ENCODE results near the gene ACAP3. TPM values are rescaled to one million over a fixed set of nuclear protein-coding genes. Genes with fewer than 3 reads are reported as not detected.

Gene ACAP3
- total and polyA plus RNA-seq, 10 donors, result 12.6 to 89.7 (median 41.5) TPM

- intact Hi-C loops (cut with DNase I; ENCODE audit: low total_unique reads), result no loop called here
- Histone ChIP-seq H3K36me3 (peaks cover 0 to 100% (median 77%) of the 10 kb centered on the region in 6 donors), H3K27ac (no peak overlapping the region), H3K4me1 (peaks cover 0 to 74% (median 36%) of the 10 kb centered on the region in 6 donors), H3K9me3 (no peaks in the 10 kb centered on the region), H3K27me3 (replicated peaks in 1 of 7) (no peaks in the 10 kb centered on the region), H3K4me3 (no peak overlapping the region)
- 82 to 95% (median 87%) methylated on average over 5 to 8 of the region's 8 CpGs for WGBS, 5 donors
- TF ChIP-seq POLR2AphosphoS5 (IDR thresholded peaks at IDR 0.05) (no peak), POLR2A (IDR thresholded peaks at IDR 0.05) (no peak)
- TF ChIP-seq, protein P1, sequence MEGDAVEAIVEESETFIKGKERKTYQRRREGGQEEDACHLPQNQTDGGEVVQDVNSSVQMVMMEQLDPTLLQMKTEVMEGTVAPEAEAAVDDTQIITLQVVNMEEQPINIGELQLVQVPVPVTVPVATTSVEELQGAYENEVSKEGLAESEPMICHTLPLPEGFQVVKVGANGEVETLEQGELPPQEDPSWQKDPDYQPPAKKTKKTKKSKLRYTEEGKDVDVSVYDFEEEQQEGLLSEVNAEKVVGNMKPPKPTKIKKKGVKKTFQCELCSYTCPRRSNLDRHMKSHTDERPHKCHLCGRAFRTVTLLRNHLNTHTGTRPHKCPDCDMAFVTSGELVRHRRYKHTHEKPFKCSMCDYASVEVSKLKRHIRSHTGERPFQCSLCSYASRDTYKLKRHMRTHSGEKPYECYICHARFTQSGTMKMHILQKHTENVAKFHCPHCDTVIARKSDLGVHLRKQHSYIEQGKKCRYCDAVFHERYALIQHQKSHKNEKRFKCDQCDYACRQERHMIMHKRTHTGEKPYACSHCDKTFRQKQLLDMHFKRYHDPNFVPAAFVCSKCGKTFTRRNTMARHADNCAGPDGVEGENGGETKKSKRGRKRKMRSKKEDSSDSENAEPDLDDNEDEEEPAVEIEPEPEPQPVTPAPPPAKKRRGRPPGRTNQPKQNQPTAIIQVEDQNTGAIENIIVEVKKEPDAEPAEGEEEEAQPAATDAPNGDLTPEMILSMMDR (IDR thresholded peaks at IDR 0.05 in 8 of 11, conservative IDR thresholded peaks at IDR 0.05 in 3 of 11), result no peak
- no peak for DNase-seq
Observed at GRCh38 chr1:1262758-1263157, 45.0 kb downstream of the ACAP3 start.

DNA sequence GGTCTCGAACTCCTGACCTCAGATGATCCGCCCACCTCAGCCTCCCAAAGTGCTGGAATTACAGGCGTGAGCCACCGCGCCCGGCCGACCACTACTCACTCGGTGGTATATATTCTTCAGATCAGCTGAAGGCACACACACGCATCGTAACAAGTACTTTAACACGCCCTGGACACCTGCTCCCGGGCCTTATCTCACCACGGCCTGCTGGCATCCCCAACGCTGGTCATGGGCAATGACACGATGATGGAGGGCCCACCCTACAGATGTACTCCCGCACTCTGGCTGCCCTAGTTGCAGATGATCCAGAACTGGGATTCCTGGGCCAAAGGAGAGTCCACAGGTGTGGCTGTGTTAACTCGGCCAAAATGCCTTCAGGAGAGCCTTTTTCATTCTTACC lies 45.7 kb downstream of the ACAP3 start:
- H3K27me3 ChIP-seq (replicated peaks in 1 of 7), result no peaks in the 10 kb centered on the region
- H3K36me3 ChIP-seq, result peaks cover 0 to 100% (median 70%) of the 10 kb centered on the region in 6 donors
- no peak for DNase-seq
- H3K4me3 ChIP-seq, result no peak overlapping the region
- H3K4me1 ChIP-seq, result peaks cover 0 to 68% (median 36%) of the 10 kb centered on the region in 6 donors
- intact Hi-C loops (cut with DNase I; ENCODE audit: low total_unique reads), result no loop called here
- TF ChIP-seq POLR2A (IDR thresholded peaks at IDR 0.05) (no peak), POLR2AphosphoS5 (IDR thresholded peaks at IDR 0.05) (no peak)
- TF ChIP-seq, protein P1 (IDR thresholded peaks at IDR 0.05 in 8 of 11, conservative IDR thresholded peaks at IDR 0.05 in 3 of 11), result no peak
- H3K27ac ChIP-seq, result no peak overlapping the region
- 95 to 97% (median 96%) methylated on average over 17 of the region's 17 CpGs for WGBS, 5 donors
- no peaks in the 10 kb centered on the region for H3K9me3 ChIP-seq

GRCh38 chr1:1260843-1261560 lies 46.7 kb downstream of the ACAP3 start:
- Histone ChIP-seq H3K9me3 (no peaks in the 10 kb centered on the region), H3K36me3 (peaks cover 0 to 100% (median 71%) of the 10 kb centered on the region in 6 donors), H3K27ac (peak overlapping the region in 7 of 8 donors; percentile 4 to 73 (median 52)), H3K4me3 (no peak overlapping the region), H3K27me3 (replicated peaks in 1 of 7) (no peaks in the 10 kb centered on the region), H3K4me1 (peaks cover 0 to 68% (median 36%) of the 10 kb centered on the region in 6 donors)
- 48 to 69% (median 51%) methylated on average over 16 of the region's 16 CpGs for WGBS, 5 donors
- TF ChIP-seq POLR2AphosphoS5 (IDR thresholded peaks at IDR 0.05) (peak in 2 of 3 donors; percentile 35 to 39), POLR2A (IDR thresholded peaks at IDR 0.05) (no peak)
- TF ChIP-seq, protein P1 (IDR thresholded peaks at IDR 0.05 in 8 of 11, conservative IDR thresholded peaks at IDR 0.05 in 3 of 11), result no peak
- DNase-seq, result no peak
- intact Hi-C loops (cut with DNase I; ENCODE audit: low total_unique reads), result no loop called here

DNA sequence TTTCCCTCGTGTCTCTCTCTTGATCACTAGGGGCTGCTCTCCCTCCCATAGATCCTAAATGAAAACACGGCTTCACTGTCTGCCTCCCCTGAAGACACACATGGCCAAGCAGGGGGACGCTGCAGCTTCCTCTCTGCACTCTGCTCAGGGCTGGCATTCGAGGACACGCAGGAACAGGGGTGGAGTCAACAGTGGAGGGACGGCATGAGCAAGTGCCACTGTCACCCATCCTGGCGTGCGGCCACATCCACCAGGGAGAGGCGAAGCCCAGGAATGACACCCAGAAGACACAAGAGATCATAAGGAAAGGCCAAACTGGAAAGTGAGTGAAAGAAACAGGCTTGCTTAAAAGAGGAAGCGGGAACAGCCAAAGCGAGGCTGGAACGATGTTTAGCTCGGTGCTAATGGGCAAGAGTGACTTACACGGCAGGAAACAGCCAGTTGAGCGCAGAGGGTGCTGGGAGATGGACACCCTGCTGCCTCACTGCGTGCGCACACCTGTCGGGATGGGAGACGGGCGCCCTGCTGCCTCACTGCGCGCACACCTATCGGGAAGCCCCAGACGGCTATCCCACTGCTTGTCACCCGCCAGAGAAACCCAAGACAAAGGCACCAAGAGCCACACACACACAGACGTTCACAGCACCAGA lies 47.7 kb downstream of the ACAP3 start:
- Histone ChIP-seq H3K4me1 (peaks cover 0 to 65% (median 35%) of the 10 kb centered on the region in 6 donors), H3K9me3 (no peaks in the 10 kb centered on the region), H3K27me3 (replicated peaks in 1 of 7) (no peaks in the 10 kb centered on the region), H3K36me3 (peaks cover 0 to 100% (median 74%) of the 10 kb centered on the region in 6 donors), H3K4me3 (no peak overlapping the region), H3K27ac (peak overlapping the region in 6 of 8 donors; percentile 17 to 73 (median 54))
- peak in 2 of 3 donors; percentile 36 to 51 for TF ChIP-seq POLR2AphosphoS5 (IDR thresholded peaks at IDR 0.05)
- TF ChIP-seq, protein P1 (IDR thresholded peaks at IDR 0.05 in 8 of 11, conservative IDR thresholded peaks at IDR 0.05 in 3 of 11), result no peak
- peak; percentile 75 for DNase-seq
- intact Hi-C loops (cut with DNase I; ENCODE audit: low total_unique reads), result no loop called here
- WGBS, 5 donors, result 58 to 77% (median 63%) methylated on average over 20 to 26 of the region's 26 CpGs
